ENCODE measurements around the gene KIF23.

Gene KIF23

GRCh38 chr15:69413822-69414700 is at the start of gene KIF23:
Gene KIF23 (plus strand): TSS chr15:69414349. CDS start chr15:69414466, 117 bp downstream.
- TF ChIP-seq, protein P1, sequence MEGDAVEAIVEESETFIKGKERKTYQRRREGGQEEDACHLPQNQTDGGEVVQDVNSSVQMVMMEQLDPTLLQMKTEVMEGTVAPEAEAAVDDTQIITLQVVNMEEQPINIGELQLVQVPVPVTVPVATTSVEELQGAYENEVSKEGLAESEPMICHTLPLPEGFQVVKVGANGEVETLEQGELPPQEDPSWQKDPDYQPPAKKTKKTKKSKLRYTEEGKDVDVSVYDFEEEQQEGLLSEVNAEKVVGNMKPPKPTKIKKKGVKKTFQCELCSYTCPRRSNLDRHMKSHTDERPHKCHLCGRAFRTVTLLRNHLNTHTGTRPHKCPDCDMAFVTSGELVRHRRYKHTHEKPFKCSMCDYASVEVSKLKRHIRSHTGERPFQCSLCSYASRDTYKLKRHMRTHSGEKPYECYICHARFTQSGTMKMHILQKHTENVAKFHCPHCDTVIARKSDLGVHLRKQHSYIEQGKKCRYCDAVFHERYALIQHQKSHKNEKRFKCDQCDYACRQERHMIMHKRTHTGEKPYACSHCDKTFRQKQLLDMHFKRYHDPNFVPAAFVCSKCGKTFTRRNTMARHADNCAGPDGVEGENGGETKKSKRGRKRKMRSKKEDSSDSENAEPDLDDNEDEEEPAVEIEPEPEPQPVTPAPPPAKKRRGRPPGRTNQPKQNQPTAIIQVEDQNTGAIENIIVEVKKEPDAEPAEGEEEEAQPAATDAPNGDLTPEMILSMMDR (IDR thresholded peaks at IDR 0.05; ENCODE audit: low read length), result no peak
- TF ChIP-seq EZH2 (optimal IDR thresholded peaks at IDR 0.05; ENCODE audit: low read depth, low read length) (no peak), EZH2phosphoT487 (IDR thresholded peaks at IDR 0.05; ENCODE audit: low read length) (no peak)
- Histone ChIP-seq H2AFZ (ENCODE audit: low read length) (peak within 1 kb of the TSS; percentile 87), H3F3A (ENCODE audit: insufficient read depth, low read length) (peaks cover 7% of the 10 kb centered on the region; the same call in 1 of the 2 replicates), H3K4me2 (ENCODE audit: low read depth, low read length) (peak within 1 kb of the TSS; percentile 84), H3K9ac (ENCODE audit: low read length) (peak within 1 kb of the TSS; percentile 81), H3K9me2 (replicated peaks; ENCODE audit: insufficient read depth, low read length) (no peaks in the 10 kb centered on the region), H3K4me3 (ENCODE audit: low read length) (peak within 1 kb of the TSS; percentile 91), H4K20me1 (ENCODE audit: insufficient read depth, low read length) (no peaks in the 10 kb centered on the region), H3K9me3 (replicated peaks; ENCODE audit: insufficient read depth, low read length) (no peaks in the 10 kb centered on the region), H3K4me1 (ENCODE audit: low read length) (peaks cover 4% of the 10 kb centered on the region; the same call in 1 of the 2 replicates), H3K36me3 (replicated peaks; ENCODE audit: insufficient read depth, low read length) (no peaks in the 10 kb centered on the region; the same call in 1 of the 2 replicates), H3K27ac (ENCODE audit: low read length) (peak within 1 kb of the TSS; percentile 62; the same call in 1 of the 2 replicates), H3K27me3 (replicated peaks; ENCODE audit: insufficient read depth, low read length) (no peaks in the 10 kb centered on the region), H3K79me2 (ENCODE audit: low read length) (peaks cover 44% of the 10 kb centered on the region)
- peak; percentile 97 for DNase-seq

DNA sequence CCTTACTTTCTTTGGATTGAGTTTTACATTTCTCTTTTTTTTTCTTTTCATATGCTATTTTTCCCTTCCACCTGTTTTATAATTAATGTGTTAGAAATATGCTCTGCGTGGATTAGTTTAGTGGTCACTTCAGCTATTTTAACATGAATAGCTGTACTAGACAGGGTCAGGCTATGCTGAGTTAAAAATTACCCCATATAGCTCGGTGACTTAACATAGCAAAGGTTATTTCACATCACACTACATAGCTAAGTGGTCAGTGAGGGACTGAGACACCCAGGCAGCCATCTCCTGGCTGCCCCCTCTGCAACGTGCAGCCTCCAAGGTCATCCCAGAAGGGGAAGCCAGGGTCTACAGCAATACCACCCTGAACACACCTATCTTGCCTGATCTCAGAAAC is 46.9 kb upstream of the KIF23 start:
- H3K4me2 ChIP-seq (ENCODE audit: low read depth, low read length), result no peak overlapping the region
- no peak for DNase-seq
- H3K27ac ChIP-seq (ENCODE audit: low read length), result no peak overlapping the region
- no peaks in the 10 kb centered on the region for H3K9me3 ChIP-seq (replicated peaks; ENCODE audit: insufficient read depth, low read length)
- TF ChIP-seq EZH2 (optimal IDR thresholded peaks at IDR 0.05; ENCODE audit: low read depth, low read length) (no peak), EZH2phosphoT487 (IDR thresholded peaks at IDR 0.05; ENCODE audit: low read length) (no peak)
- TF ChIP-seq, protein P1 (IDR thresholded peaks at IDR 0.05; ENCODE audit: low read length), result no peak
- no peaks in the 10 kb centered on the region for H4K20me1 ChIP-seq (ENCODE audit: insufficient read depth, low read length)
- H3F3A ChIP-seq (ENCODE audit: insufficient read depth, low read length), result no peaks in the 10 kb centered on the region
- H3K9me2 ChIP-seq (replicated peaks; ENCODE audit: insufficient read depth, low read length), result no peaks in the 10 kb centered on the region
- no peaks in the 10 kb centered on the region for H3K36me3 ChIP-seq (replicated peaks; ENCODE audit: insufficient read depth, low read length)
- H3K4me3 ChIP-seq (ENCODE audit: low read length), result no peak overlapping the region
- H3K79me2 ChIP-seq (ENCODE audit: low read length), result no peaks in the 10 kb centered on the region
- H3K4me1 ChIP-seq (ENCODE audit: low read length), result no peaks in the 10 kb centered on the region
- H2AFZ ChIP-seq (ENCODE audit: low read length), result no peak overlapping the region
- no peak overlapping the region for H3K9ac ChIP-seq (ENCODE audit: low read length)
- no peaks in the 10 kb centered on the region for H3K27me3 ChIP-seq (replicated peaks; ENCODE audit: insufficient read depth, low read length)

DNA sequence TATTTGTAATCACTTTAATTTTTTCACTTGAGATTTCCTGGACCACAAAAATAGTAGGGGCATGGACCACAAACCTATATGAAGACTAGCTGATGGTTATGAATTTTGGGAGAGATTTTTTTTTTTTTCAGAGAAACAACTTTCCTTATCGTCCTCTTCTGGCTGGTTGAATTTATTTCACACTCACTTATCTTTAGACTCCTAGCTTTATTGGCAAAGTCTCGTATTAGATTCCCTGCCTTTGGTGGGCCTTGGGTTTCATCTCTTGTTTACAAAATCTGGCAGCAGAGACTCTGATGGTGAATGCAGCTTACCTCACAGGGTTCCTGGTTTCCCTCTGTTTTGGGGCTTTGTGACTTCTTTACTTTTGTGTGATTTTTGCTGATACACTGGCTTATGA is 44.5 kb upstream of the KIF23 start:
- H2AFZ ChIP-seq (ENCODE audit: low read length), result no peak overlapping the region
- DNase-seq, result no peak
- no peak overlapping the region for H3K9ac ChIP-seq (ENCODE audit: low read length)
- H3K4me2 ChIP-seq (ENCODE audit: low read depth, low read length), result no peak overlapping the region
- no peaks in the 10 kb centered on the region for H3K27me3 ChIP-seq (replicated peaks; ENCODE audit: insufficient read depth, low read length)
- H3K27ac ChIP-seq (ENCODE audit: low read length), result no peak overlapping the region
- H3K9me3 ChIP-seq (replicated peaks; ENCODE audit: insufficient read depth, low read length), result no peaks in the 10 kb centered on the region
- no peaks in the 10 kb centered on the region for H3K79me2 ChIP-seq (ENCODE audit: low read length)
- TF ChIP-seq, protein P1 (IDR thresholded peaks at IDR 0.05; ENCODE audit: low read length), result no peak
- TF ChIP-seq EZH2phosphoT487 (IDR thresholded peaks at IDR 0.05; ENCODE audit: low read length) (no peak), EZH2 (optimal IDR thresholded peaks at IDR 0.05; ENCODE audit: low read depth, low read length) (no peak)
- H3F3A ChIP-seq (ENCODE audit: insufficient read depth, low read length), result no peaks in the 10 kb centered on the region
- no peaks in the 10 kb centered on the region for H3K9me2 ChIP-seq (replicated peaks; ENCODE audit: insufficient read depth, low read length)
- H4K20me1 ChIP-seq (ENCODE audit: insufficient read depth, low read length), result no peaks in the 10 kb centered on the region
- no peaks in the 10 kb centered on the region for H3K36me3 ChIP-seq (replicated peaks; ENCODE audit: insufficient read depth, low read length)
- H3K4me1 ChIP-seq (ENCODE audit: low read length), result no peaks in the 10 kb centered on the region
- no peak overlapping the region for H3K4me3 ChIP-seq (ENCODE audit: low read length)

Data from MM.1S (cell line).